Progenitor cell of endocrine pancreas (in vitro differentiated cells): ENCODE results near the gene APBB2. TPM values are rescaled to one million over a fixed set of nuclear protein-coding genes. Genes with fewer than 3 reads are reported as not detected.
A peak's percentile ranks its signal among the peaks of the same experiment; 100 is the strongest.

Experiments used
- DNase-seq: peaks from one replicate; pipeline ENCODE4 v3.0.0; 2021; ENCODE audit warnings: low spot score; ENCODE audit not compliant: unreplicated experiment
- H3K27ac Mint-ChIP-seq: 2 replicates; pipeline ENCODE4 v1.8.0; 2021; ENCODE audit warnings: mild to moderate bottlenecking, moderate library complexity, mixed read lengths
- H3K27me3 Mint-ChIP-seq: 2 replicates; pipeline ENCODE4 v1.8.0; 2021; ENCODE audit warnings: mixed read lengths
- H3K36me3 Mint-ChIP-seq: 2 replicates; pipeline ENCODE4 v1.8.0; 2022; ENCODE audit warnings: mixed read lengths; ENCODE audit not compliant: insufficient read depth
- H3K4me1 Mint-ChIP-seq: 2 replicates; pipeline ENCODE4 v1.8.0; 2021; ENCODE audit warnings: low read depth, mixed read lengths
- H3K4me3 Mint-ChIP-seq: 2 replicates; pipeline ENCODE4 v1.8.0; 2021; ENCODE audit warnings: low read depth, mild to moderate bottlenecking, moderate library complexity, mixed read lengths
- H3K9me3 Mint-ChIP-seq: 2 replicates; pipeline ENCODE4 v1.8.0; 2021; ENCODE audit warnings: low read depth, mixed read lengths
- CTCF ChIP-seq: fragments of 200-600 bp; sonication (generic); IDR thresholded peaks from one replicate; pipeline ENCODE4 v1.5.0; 2021; ENCODE audit warnings: antibody characterized with exemption, mild to moderate bottlenecking; ENCODE audit not compliant: unreplicated experiment
- total RNA-seq: library from RNA; stranded (reverse); gene quantifications from 2 replicates; pipeline ENCODE4 v1.2.1, GENCODE V29; 2021

The APBB2 gene
- total RNA-seq, 1 donor from 2014 or later = 61.7 TPM

GRCh38 chr4:40838742-40839141 is 375.6 kb downstream of the APBB2 start:
- peak; percentile 28 for TF ChIP-seq CTCF
- H3K4me1 Mint-ChIP-seq = peaks cover 18% of the 10 kb centered on the region
- no peak for DNase-seq
- peaks cover 6% of the 10 kb centered on the region for H3K36me3 Mint-ChIP-seq
- no peaks in the 10 kb centered on the region for H3K9me3 Mint-ChIP-seq
- H3K27ac Mint-ChIP-seq = no peak overlapping the region
- no peaks in the 10 kb centered on the region for H3K27me3 Mint-ChIP-seq
- no peak overlapping the region for H3K4me3 Mint-ChIP-seq

- Mint-ChIP-seq H3K4me3 (no peak overlapping the region), H3K27me3 (no peaks in the 10 kb centered on the region), H3K9me3 (no peaks in the 10 kb centered on the region), H3K36me3 (peaks cover 12% of the 10 kb centered on the region), H3K27ac (no peak overlapping the region), H3K4me1 (peaks cover 14% of the 10 kb centered on the region)
- no peak for TF ChIP-seq CTCF
- DNase-seq = no peak
Measured at GRCh38 chr4:40837094-40837870, 377.1 kb downstream of the APBB2 start.

GRCh38 chr4:40833212-40833611 is 381.1 kb downstream of the APBB2 start:
- no peaks in the 10 kb centered on the region for H3K4me1 Mint-ChIP-seq
- H3K4me3 Mint-ChIP-seq = no peak overlapping the region
- H3K27ac Mint-ChIP-seq = no peak overlapping the region
- no peaks in the 10 kb centered on the region for H3K27me3 Mint-ChIP-seq
- TF ChIP-seq CTCF = no peak
- H3K36me3 Mint-ChIP-seq = peaks cover 12% of the 10 kb centered on the region
- no peak for DNase-seq
- H3K9me3 Mint-ChIP-seq = no peaks in the 10 kb centered on the region

GRCh38 chr4:40832175-40832574 is 382.2 kb downstream of the APBB2 start:
- TF ChIP-seq CTCF = no peak
- H3K4me3 Mint-ChIP-seq = no peak overlapping the region
- no peak overlapping the region for H3K27ac Mint-ChIP-seq
- no peak for DNase-seq
- H3K4me1 Mint-ChIP-seq = no peaks in the 10 kb centered on the region
- H3K36me3 Mint-ChIP-seq = peaks cover 12% of the 10 kb centered on the region
- no peaks in the 10 kb centered on the region for H3K9me3 Mint-ChIP-seq
- no peaks in the 10 kb centered on the region for H3K27me3 Mint-ChIP-seq

- Mint-ChIP-seq H3K36me3 (peaks cover 14% of the 10 kb centered on the region), H3K4me3 (no peak overlapping the region), H3K4me1 (no peaks in the 10 kb centered on the region), H3K27ac (no peak overlapping the region), H3K9me3 (no peaks in the 10 kb centered on the region), H3K27me3 (no peaks in the 10 kb centered on the region)
- no peak for DNase-seq
- no peak for TF ChIP-seq CTCF
Measured at GRCh38 chr4:40831146-40831907, 383.0 kb downstream of the APBB2 start.
